GM19395 (cell line): ENCODE measurements around the gene TPM2.

Source experiments
- ATAC-seq: cut with Tn5 transposase; IDR thresholded peaks from one replicate; pipeline ENCODE4 v1.9.1; 2021; ENCODE audit warnings: mild to moderate bottlenecking, moderate library complexity; ENCODE audit not compliant: unreplicated experiment

Gene TPM2

DNA sequence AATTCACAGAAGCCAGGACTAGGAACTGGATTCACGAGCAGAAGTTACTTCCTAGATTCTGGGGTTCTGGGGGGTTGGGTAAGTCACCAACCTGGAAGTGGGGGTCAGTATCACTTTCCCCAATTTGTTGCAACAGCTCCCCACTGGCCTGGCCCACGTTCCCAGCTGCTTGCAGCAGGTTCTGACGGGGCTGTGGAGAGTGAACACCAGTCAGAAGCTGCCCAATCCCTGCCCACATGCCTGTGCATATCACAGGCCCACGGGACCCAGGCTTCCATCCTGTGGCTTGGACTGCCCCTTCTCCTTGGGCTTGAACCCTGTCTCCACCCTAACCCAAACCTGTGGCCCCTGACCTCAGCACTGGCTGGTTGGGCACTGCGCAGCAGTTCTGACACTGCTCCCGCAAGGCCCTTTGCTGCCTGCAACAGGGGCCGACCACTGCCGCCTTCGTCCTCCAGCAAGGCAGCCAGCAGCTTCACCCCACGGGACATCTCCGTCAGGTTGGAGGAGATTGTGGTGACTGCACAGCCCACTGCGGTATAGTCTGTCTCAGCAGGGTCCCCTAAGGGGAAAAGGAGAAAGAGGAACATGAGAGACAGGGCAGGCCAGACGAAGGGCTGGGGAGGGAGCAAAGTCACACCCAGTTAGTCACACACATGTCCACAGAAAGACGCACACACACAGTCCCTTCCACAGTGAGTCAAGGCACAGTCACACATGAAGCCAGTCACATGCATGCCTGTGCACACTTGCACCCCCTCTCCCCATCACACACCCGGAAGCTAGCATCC lies 29.2 kb upstream of the TPM2 start:
- ATAC-seq, result no peak

DNA sequence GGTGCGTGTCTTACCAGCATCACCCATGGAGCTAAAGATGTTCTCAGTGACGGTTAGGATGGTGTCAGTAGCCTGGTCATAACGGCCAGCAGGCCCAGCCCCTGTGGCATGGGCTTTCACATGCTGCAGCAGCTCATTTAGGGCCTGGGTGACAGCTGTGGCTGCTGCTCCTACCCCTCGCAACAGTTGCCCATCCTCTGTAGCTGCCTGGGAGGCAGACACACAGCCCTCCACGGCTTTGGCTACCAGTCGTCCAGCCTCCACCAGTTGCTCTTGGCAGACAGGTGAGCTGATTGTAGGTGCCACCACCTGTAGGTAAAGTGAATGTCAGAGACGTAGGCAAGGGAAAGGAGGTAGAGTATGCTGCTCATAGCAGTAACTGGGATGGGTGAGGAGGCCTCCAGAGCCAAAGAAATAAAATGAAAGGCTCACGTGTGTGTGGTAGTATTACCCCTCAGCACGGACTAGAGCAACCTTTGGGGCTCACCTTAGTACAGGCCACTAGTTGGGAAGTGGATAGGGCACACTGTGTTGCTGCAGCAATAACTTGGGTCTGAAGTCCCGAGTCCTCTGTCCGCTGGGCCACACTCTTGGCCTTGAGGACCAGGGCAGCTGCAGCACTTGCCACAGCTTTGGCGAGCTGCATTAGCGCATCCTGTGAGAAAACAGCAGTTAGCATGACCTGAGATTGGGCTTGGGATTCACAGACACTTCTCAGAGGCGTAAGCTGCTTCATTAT lies 27.6 kb upstream of the TPM2 start:
- no peak for ATAC-seq

DNA sequence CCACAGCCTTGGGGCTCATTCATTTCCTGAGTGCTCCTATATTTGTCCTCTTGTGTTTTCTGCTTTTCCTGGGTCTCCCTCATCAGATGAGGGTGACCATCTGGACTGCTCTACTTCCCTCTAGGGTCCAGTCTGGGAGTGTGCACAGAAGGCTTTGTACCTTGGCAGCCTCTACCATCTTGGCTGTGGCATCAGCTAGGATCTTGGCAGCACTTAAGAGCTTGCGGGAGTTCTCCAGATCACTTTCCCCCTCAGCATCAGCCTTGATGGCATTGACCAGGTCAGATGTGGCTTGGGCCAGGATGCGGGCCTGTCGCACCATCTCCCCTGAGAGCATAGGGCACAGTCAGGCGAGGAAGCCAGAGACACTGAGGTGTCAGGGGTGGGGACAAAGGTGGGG lies 26.5 kb upstream of the TPM2 start:
- no peak for ATAC-seq

DNA sequence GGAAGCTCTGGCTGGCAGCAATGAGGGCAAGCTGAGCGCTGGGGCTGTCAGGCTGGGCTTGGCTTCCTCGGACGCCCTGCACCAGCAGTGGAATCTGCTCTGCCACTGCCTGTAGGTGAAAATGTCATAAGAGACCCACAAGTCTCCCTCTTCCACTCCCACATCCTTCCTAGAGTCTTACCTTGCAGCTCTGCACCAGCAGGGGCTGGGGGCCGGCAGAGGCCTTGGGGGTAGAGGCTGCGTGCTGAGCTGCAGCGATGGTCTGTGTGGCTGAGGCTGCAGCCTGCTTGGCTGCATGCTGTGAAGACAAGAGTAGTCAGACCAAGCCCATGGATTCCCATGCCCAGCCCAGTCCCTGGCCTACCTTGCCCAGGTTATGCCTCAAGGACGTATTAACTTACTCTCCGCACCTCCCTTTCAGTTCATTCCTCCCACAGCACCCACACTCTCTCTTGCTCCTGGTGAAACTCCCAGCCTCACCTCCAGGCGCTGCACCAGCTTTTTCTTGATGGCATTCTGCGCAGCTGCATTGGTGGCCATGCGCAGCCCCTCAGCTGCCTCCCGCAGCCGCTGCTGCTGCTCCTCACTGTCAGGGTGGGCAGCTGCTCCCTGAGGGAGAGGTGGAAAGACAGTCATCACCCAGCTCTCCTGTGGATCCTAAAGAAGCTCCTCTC lies 25.0 kb upstream of the TPM2 start:
- no peak for ATAC-seq

DNA sequence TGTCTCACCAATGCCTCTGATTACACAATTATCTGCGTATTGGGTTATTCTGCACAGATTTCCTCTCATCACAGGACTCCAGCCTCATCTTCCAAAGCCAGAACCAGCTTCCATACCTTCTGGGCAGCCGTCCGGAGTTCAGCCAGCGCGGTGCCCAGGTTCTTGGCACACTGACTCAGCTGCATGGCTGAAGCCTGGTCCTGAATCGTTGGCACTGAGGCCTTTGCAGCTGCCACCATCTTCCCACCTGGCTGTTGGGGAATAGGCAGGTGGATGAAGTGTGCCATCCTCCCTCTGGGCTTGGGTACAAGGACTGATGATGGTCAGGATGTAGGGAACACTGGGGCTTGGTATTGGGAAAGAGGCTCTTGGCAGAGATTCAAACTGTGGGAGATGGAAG lies 24.4 kb upstream of the TPM2 start:
- no peak for ATAC-seq

DNA sequence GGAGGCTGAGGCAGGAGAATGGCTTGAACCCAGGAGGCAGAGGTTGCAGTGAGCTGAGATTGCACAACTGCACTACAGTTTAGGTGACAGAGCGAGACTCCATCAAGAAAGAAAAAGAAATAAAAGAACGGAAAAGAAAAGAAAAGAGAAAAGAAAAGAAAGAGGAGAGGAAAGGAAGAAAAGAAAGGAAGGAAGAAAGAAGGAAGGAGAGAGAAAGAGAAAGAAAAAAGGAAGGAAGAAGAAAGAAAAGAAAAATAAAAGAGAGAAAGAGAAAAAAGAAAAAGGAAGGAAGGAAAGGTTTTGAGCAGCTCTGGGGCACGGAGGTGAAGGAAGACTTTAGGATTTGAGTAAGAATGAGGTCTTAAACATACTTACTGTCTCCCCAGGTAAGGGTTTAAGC lies 23.9 kb upstream of the TPM2 start:
- no peak for ATAC-seq

DNA sequence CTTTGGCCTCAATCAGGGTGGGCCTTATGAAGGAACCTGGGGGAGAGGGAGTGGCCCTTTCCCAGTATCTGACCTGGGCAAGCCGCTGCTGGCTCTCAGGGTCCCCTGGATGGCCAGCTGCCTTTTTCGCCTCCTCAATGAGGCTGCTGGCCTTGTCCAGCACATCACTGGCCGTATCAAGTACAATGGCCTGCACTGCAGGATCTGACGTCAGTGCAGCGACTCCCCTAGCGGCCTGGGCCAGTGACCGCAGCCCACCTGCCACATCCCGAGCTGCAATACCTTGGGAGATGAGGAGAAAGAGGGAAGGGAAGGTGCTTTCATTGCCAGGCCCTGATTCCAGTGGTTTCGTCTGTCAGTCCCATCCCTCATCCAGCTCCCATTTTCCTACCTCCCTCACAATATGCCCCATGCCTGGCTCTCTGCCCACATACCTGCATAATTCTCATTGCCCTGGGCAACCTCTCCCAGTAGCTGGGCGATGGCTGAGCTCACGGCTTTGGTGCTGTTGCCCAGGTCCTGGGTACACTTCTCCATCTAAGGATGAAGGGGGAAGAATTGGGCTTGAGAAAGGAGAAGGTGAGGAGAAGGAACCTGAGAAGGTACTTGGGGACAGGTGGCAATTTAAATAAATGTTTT lies 23.2 kb upstream of the TPM2 start:
- no peak for ATAC-seq

DNA sequence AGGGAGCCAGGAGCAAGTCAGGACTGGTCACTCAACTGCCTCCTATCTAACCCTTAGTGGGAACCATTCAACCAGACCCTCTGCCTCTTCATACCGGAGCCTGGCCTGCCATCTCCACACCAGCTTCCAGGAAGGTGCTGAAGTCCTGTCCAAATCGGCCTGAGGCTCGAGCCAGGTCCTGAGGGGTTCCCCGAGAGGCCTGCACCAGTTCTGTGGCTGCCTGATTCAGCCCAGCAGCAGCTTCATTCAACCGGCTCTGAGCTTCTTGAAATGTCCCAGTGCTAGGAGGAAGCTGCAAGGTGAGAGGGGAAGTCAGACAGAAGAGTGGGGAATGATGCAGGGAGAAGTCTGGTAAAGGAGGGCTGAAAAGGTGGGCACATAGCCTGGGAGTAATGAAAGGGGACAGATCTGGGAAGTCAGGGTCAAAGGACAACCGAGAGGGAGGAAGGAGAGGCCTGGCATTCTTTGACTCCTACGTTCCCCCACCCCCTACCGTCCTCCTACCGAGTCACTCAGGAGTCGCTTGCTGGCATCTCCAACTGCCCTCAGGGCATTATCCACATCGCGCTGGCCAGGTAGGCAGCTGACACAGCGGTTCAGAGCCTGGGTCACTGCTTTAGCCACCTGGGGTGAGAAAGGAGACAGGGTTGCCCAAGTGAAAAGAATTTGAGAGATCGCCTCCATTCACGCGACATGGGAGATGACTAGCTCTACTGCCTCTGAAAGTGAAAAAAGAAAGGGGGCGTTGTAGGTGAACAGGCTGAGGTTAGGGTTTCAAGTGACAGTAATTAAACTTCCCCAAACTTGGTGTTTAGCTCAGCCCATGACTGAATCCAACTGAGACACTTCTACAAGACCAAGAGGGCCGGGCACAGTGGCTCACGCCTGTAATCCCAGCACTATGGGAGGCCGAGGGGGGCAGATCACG lies 22.0 kb upstream of the TPM2 start:
- no peak for ATAC-seq

DNA sequence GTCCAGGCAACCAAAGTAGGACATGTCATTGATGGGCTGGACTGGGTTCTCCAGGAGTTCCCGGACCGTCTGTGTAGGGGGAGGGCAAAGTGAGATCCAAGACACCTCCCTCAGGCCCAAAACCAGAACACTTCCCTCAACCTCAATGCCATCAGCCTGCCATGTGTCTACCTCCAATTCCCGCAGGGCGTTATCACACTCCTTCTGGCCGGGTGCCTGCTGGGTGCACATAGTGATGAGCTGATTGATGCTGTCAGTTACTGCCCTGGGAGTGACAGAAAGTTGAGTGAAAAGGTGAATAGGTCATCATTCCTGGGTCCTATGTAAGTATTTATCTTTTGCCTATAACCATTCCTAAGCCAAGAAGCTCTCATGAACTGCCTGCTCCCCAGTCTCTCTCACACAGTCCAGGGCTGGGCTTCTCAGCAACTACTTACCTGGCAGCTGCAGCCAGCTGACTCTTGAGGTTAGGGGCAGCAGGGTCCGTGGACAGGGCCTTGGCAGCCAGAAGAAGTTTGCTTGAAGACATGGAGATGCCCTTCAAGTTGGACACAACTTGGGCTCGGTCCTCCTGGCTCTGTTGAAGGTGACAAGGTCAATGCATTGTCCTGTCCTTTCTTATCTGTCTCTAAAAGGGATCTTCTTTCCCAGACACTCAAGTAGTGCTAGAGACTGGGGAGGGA lies 21.2 kb upstream of the TPM2 start:
- no peak for ATAC-seq

DNA sequence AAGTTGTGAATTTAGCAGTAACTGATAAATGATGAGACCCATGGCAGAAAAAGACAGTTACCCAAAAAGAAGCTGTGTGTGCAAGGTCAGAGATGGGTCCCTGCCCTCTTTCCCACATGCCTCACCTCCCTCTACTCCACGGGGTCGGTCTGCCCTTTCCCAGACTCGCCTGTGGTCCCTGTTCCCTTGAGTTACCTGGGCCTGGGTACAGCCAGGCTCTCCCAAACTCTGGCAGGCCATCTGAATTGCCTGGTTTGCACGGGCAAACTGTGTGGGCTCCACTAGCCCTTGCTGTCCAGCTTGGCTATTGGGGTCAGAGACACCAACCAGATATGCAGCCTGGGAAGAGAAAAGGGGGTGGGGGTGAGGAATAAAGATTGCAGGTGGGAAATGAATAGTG lies 18.4 kb upstream of the TPM2 start:
- ATAC-seq, result no peak

DNA sequence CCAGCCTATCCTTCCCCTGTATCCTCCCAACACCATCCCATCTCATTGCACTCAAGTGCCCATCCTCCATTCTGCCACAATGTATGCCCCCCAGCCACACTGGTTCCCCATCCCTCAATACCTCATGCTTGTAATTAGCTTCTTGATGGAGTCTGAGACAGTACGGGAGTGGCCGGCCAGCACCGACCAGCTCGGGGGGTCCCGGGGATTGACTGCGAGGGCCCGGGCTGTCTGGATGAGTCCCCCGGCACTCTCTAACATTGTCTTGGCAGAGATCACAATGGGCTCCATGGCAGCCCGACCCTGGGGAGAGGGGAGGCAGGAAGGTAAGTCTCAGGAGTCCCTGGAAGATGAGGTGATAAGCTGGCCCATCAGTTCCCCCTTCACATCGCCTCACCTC lies 17.2 kb upstream of the TPM2 start:
- no peak for ATAC-seq

DNA sequence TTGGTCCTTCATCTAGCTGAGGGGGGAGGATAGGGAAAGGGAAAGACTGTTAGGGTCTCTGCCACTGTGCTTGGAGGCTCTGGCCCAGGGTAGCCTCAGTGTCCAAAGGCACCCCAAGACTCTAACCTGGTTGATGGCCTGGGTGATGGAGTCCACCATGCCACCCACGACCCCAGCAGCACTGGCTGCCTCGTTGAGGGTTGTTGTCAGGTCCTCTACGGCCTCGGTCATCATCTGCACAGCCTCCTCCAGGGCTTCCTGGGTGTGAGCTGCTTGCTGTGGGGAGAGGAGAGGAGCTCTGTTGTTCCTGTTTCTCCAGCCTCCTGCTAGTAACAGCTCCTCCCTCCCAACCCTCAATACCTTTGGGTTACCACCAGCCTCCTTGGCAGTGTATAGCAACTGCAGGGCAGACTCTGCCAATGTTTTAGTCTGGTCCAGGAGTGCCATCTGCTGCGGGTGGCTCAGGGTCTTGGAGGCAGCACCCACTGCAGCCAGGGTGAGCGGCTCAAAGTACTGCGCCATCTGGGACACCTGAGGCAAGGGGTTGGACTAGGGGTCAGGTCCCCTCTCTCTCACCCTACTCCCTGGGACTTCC lies 16.2 kb upstream of the TPM2 start:
- no peak for ATAC-seq

DNA sequence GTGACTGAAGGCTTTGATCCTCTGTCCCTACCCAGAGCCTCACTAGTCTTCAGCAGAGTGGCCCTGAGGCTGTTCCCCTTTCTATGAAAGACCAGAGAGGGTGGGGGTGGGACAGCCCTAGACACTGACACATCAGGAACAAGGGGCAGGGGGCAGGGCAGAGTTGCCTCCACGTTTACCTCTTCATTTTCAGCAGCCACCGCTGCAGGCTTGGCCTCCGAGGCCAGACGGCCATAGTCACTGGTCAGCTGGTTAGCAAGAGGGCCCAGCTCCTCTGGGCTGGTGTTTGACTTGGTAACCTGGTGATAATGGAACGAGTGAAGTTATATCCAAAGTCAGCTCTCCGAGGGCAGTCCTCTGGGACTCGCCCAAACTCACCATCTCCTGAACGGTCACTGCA lies 15.6 kb upstream of the TPM2 start:
- ATAC-seq, result no peak

DNA sequence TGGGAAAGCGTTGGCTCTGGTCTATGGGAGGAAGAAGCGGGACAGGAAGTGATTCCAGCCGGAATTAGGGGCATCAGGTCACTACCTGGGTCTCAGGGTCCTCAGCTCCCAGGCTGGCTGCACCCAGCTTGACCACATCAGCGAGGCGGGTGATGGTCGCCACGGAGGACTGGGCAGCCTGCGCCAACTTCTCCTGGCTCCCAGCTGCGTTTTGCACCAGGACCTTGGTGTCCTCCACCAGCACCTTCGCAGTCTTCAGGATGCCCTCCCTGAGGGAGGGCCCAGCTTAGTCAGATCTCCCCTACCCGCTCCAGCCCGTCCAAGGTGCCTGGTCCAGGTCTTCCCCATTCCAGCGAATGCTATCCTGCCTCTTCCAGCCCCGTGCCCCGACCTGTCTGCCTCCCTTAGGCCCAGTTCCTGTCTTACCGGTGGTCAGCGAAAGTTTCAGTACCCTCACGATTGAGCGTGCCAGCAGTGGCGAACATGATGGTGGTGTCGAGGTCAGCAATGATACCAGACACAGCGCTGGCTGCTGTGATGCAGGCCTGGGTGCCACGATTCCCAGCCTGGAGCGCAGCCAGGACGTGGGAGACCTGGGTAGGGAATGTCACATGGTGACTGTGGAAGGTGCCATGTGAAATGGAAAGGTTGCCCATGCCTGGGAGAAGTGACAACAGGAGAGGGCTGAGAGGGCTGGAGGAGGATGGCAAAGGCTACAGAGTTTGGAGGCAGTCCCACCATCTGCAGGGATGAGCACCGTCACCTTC lies 14.4 kb upstream of the TPM2 start:
- no peak for ATAC-seq

DNA sequence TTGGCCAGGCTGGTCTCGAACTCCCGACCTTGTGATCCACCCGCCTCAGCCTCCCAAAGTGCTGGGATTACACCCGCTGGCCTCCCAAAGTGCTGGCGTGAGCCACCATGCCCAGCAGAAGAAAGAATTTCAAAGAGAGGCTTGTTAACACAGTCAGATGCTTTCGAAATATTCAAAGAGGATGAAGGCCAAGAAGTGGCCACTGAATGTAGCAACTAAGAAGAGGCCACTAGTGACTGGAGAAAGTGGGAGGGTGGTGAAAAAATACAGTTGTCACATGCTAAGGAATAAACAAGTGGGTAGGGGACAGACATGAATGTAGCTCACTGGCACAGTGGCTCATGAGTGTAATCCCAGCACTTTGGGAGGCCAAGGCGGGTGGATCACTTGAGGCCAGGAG lies 13.0 kb upstream of the TPM2 start:
- no peak for ATAC-seq

DNA sequence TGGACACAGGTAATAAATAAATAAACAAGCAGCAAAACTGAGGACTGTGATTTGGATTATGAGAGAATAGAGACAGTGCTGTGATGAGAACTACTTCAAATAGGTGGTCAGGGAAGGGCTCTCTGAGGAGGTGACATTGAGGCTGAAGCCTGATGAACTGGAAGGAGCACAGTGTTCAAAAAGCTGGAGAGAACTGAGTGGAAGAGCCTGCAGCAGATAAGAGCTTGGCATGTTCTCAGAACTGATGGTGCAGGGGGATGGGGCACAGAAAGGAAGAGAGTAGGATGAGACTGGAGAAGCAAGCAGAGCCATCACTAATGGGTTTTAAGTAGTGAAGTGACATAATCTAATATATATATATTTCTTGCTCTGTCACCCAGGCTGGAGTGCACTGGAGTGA lies 11.2 kb upstream of the TPM2 start:
- no peak for ATAC-seq

DNA sequence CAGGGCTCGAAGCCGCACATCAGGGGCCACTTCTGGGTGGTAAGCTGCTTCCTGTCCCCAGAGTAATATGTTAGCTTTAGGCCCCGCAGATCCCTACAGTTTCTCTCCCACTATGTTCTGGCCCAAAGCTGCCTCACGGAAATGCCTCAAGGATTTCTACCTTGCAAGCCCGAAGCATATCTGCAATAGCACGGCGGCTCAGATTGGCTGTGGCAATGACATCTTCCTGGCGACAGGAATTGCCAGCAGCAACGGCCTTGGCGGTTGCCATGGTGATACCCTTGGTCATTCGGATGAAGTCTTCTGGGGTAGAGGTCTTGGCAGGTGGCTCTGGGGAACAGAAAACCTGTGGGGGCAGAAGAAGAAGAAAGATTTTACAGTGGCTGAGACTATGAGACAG lies 10.3 kb upstream of the TPM2 start:
- no peak for ATAC-seq

DNA sequence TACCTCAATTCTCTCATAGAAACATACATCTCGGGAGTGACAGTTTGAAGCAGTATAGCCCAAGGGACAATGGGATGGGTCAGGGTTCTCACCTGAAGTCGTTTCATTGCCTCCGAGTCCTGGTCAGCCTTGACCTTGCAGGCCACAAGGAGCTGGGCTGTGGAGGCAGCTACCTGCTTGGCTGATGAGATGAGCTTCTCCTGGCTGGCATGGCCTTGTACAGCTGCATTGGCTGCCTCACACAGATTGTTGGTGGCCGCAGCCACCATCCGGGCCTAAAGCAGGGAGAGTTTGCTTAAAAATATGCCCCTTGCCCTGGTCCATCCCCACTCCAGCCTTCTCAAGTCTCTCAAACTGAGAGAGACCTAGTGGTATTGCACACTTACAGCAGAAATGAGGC lies 8.5 kb upstream of the TPM2 start:
- ATAC-seq, result no peak

DNA sequence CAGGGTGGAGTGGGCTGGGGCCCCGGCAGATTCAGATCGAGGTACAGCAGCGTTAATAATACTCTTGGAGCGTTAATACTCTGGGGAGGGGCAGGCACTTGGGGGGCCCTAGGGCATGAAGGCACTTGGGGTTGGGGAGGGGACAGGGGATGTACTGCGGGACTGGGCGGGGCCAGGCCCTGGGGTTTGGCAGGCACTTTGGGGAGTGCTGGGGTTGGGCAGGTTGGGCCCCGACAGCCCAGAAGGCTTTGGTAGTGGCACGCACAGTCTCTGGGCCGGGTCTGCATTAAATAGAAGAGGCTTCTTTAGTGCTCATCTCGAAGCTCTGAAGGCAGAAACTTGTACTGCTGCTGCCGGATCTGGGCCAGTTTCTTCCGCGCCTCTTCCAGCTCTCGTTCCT lies 7.8 kb upstream of the TPM2 start:
- no peak for ATAC-seq
